ENCODE measurements around the gene PPM1E.

The PPM1E gene

GRCh38 chr17:58875261-58875660 is 119.6 kb downstream of the PPM1E start:
- Histone ChIP-seq H3K4me3 (ENCODE audit: low read depth, low read length) (no peak overlapping the region), H3K4me2 (ENCODE audit: low read length) (no peak overlapping the region), H2BK120ac (ENCODE audit: insufficient read depth, low read length, poor library complexity) (no peak overlapping the region), H3K14ac (ENCODE audit: low read length) (no peak overlapping the region), H3K79me2 (ENCODE audit: control insufficient read depth, insufficient read depth, low read length, poor library complexity) (no peaks in the 10 kb centered on the region), H3K79me1 (ENCODE audit: low read length) (no peaks in the 10 kb centered on the region), H3K9me3 (ENCODE audit: insufficient read depth, low read depth, low read length) (no peaks in the 10 kb centered on the region), H3K18ac (ENCODE audit: low read length) (no peak overlapping the region), H2AK5ac (ENCODE audit: low read length) (no peak overlapping the region), H3K36me3 (ENCODE audit: control insufficient read depth in 1 of 2, insufficient read depth in 2 of 2, low read length in 2 of 2) (no peaks in the 10 kb centered on the region), H2AFZ (ENCODE audit: insufficient read depth, low read length, poor library complexity) (no peak overlapping the region), H3K27ac (ENCODE audit: low read depth, low read length) (no peak overlapping the region), H3K4me1 (ENCODE audit: control insufficient read depth in 1 of 2, insufficient read depth in 2 of 2, low read length in 2 of 2) (no peaks in the 10 kb centered on the region), H4K8ac (ENCODE audit: low read depth, low read length) (no peak overlapping the region), H3K27me3 (ENCODE audit: insufficient read depth, low read length) (no peaks in the 10 kb centered on the region), H3K23ac (ENCODE audit: low read length) (no peak overlapping the region), H2BK5ac (ENCODE audit: low read depth, low read length, poor library complexity) (no peak overlapping the region), H3K9ac (ENCODE audit: low read length) (no peak overlapping the region), H3K4ac (ENCODE audit: low read depth, low read length) (no peak overlapping the region), H2BK12ac (ENCODE audit: low read length) (no peak overlapping the region), H4K91ac (ENCODE audit: low read depth, low read length) (no peak overlapping the region), H4K12ac (ENCODE audit: low read depth, low read length) (no peak overlapping the region)
- no peak for DNase-seq

GRCh38 chr17:58884161-58884560 is 128.5 kb downstream of the PPM1E start:
- H3K23ac ChIP-seq (ENCODE audit: low read length), result no peak overlapping the region
- H3K18ac ChIP-seq (ENCODE audit: low read length), result no peak overlapping the region
- WGBS (ENCODE audit: extremely low coverage, insufficient coverage, insufficient read length), result no CpG with 5 or more reads among the region's 1 CpG
- no peaks in the 10 kb centered on the region for H3K79me2 ChIP-seq (ENCODE audit: control insufficient read depth, insufficient read depth, low read length, poor library complexity)
- no peak for DNase-seq
- H3K4ac ChIP-seq (ENCODE audit: low read depth, low read length), result no peak overlapping the region
- no peaks in the 10 kb centered on the region for H3K27me3 ChIP-seq (ENCODE audit: insufficient read depth, low read length)
- no peaks in the 10 kb centered on the region for H3K9me3 ChIP-seq (ENCODE audit: insufficient read depth, low read depth, low read length)
- H3K9ac ChIP-seq (ENCODE audit: low read length), result no peak overlapping the region
- no peak overlapping the region for H3K4me3 ChIP-seq (ENCODE audit: low read depth, low read length)
- no peaks in the 10 kb centered on the region for H3K4me1 ChIP-seq (ENCODE audit: control insufficient read depth in 1 of 2, insufficient read depth in 2 of 2, low read length in 2 of 2)
- H2BK12ac ChIP-seq (ENCODE audit: low read length), result no peak overlapping the region
- no peak overlapping the region for H2BK5ac ChIP-seq (ENCODE audit: low read depth, low read length, poor library complexity)
- H4K91ac ChIP-seq (ENCODE audit: low read depth, low read length), result no peak overlapping the region
- no peak overlapping the region for H2BK120ac ChIP-seq (ENCODE audit: insufficient read depth, low read length, poor library complexity)
- no peaks in the 10 kb centered on the region for H3K79me1 ChIP-seq (ENCODE audit: low read length)
- H3K4me2 ChIP-seq (ENCODE audit: low read length), result no peak overlapping the region
- no peak overlapping the region for H3K27ac ChIP-seq (ENCODE audit: low read depth, low read length)
- no peaks in the 10 kb centered on the region for H3K36me3 ChIP-seq (ENCODE audit: control insufficient read depth in 1 of 2, insufficient read depth in 2 of 2, low read length in 2 of 2)
- no peak overlapping the region for H4K8ac ChIP-seq (ENCODE audit: low read depth, low read length)
- no peak overlapping the region for H2AFZ ChIP-seq (ENCODE audit: insufficient read depth, low read length, poor library complexity)
- no peak overlapping the region for H3K14ac ChIP-seq (ENCODE audit: low read length)
- no peak overlapping the region for H2AK5ac ChIP-seq (ENCODE audit: low read length)
- no peak overlapping the region for H4K12ac ChIP-seq (ENCODE audit: low read depth, low read length)

- Histone ChIP-seq H4K8ac (ENCODE audit: low read depth, low read length) (no peak overlapping the region), H3K4me3 (ENCODE audit: low read depth, low read length) (no peak overlapping the region), H3K9ac (ENCODE audit: low read length) (no peak overlapping the region), H2AK5ac (ENCODE audit: low read length) (no peak overlapping the region), H3K27ac (ENCODE audit: low read depth, low read length) (no peak overlapping the region), H4K91ac (ENCODE audit: low read depth, low read length) (no peak overlapping the region), H3K23ac (ENCODE audit: low read length) (no peak overlapping the region), H3K79me2 (ENCODE audit: control insufficient read depth, insufficient read depth, low read length, poor library complexity) (no peaks in the 10 kb centered on the region), H3K4me2 (ENCODE audit: low read length) (no peak overlapping the region), H2BK5ac (ENCODE audit: low read depth, low read length, poor library complexity) (no peak overlapping the region), H3K9me3 (ENCODE audit: insufficient read depth, low read depth, low read length) (no peaks in the 10 kb centered on the region), H3K36me3 (ENCODE audit: control insufficient read depth in 1 of 2, insufficient read depth in 2 of 2, low read length in 2 of 2) (no peaks in the 10 kb centered on the region), H3K4ac (ENCODE audit: low read depth, low read length) (no peak overlapping the region), H3K27me3 (ENCODE audit: insufficient read depth, low read length) (no peaks in the 10 kb centered on the region), H3K4me1 (ENCODE audit: control insufficient read depth in 1 of 2, insufficient read depth in 2 of 2, low read length in 2 of 2) (no peaks in the 10 kb centered on the region), H3K14ac (ENCODE audit: low read length) (no peak overlapping the region), H2BK120ac (ENCODE audit: insufficient read depth, low read length, poor library complexity) (no peak overlapping the region), H3K18ac (ENCODE audit: low read length) (no peak overlapping the region), H4K12ac (ENCODE audit: low read depth, low read length) (no peak overlapping the region), H2BK12ac (ENCODE audit: low read length) (no peak overlapping the region), H3K79me1 (ENCODE audit: low read length) (no peaks in the 10 kb centered on the region), H2AFZ (ENCODE audit: insufficient read depth, low read length, poor library complexity) (no peak overlapping the region)
- WGBS (ENCODE audit: extremely low coverage, insufficient coverage, insufficient read length), result no CpG with 5 or more reads among the region's 1 CpG
- no peak for DNase-seq
Measured at GRCh38 chr17:58886514-58886913, 130.9 kb downstream of the PPM1E start.

- Histone ChIP-seq H2BK5ac (ENCODE audit: low read depth, low read length, poor library complexity) (no peak overlapping the region), H3K4me2 (ENCODE audit: low read length) (no peak overlapping the region), H2AFZ (ENCODE audit: insufficient read depth, low read length, poor library complexity) (no peak overlapping the region), H4K8ac (ENCODE audit: low read depth, low read length) (no peak overlapping the region), H2BK120ac (ENCODE audit: insufficient read depth, low read length, poor library complexity) (no peak overlapping the region), H3K14ac (ENCODE audit: low read length) (no peak overlapping the region), H3K79me1 (ENCODE audit: low read length) (no peaks in the 10 kb centered on the region), H3K27ac (ENCODE audit: low read depth, low read length) (no peak overlapping the region), H3K79me2 (ENCODE audit: control insufficient read depth, insufficient read depth, low read length, poor library complexity) (no peaks in the 10 kb centered on the region), H3K36me3 (ENCODE audit: control insufficient read depth in 1 of 2, insufficient read depth in 2 of 2, low read length in 2 of 2) (no peaks in the 10 kb centered on the region), H3K4me1 (ENCODE audit: control insufficient read depth in 1 of 2, insufficient read depth in 2 of 2, low read length in 2 of 2) (no peaks in the 10 kb centered on the region), H3K4ac (ENCODE audit: low read depth, low read length) (no peak overlapping the region), H3K27me3 (ENCODE audit: insufficient read depth, low read length) (no peaks in the 10 kb centered on the region), H3K18ac (ENCODE audit: low read length) (no peak overlapping the region), H4K12ac (ENCODE audit: low read depth, low read length) (no peak overlapping the region), H2BK12ac (ENCODE audit: low read length) (no peak overlapping the region), H4K91ac (ENCODE audit: low read depth, low read length) (no peak overlapping the region), H3K23ac (ENCODE audit: low read length) (no peak overlapping the region), H2AK5ac (ENCODE audit: low read length) (no peak overlapping the region), H3K9ac (ENCODE audit: low read length) (no peak overlapping the region), H3K4me3 (ENCODE audit: low read depth, low read length) (no peak overlapping the region), H3K9me3 (ENCODE audit: insufficient read depth, low read depth, low read length) (no peaks in the 10 kb centered on the region)
- WGBS (ENCODE audit: extremely low coverage, insufficient coverage, insufficient read length), result no CpG with 5 or more reads among the region's 3 CpGs
- DNase-seq, result no peak
Measured at GRCh38 chr17:58889928-58890327, 134.3 kb downstream of the PPM1E start.
